ENCODE measurements around the gene ATRN. TPM values are rescaled to one million over a fixed set of nuclear protein-coding genes. Genes with fewer than 3 reads are reported as not detected.

ATRN gene
- total and polyA plus RNA-seq, 2 experiments from 2014 or later, result 2.2 to 18.3 TPM

DNA sequence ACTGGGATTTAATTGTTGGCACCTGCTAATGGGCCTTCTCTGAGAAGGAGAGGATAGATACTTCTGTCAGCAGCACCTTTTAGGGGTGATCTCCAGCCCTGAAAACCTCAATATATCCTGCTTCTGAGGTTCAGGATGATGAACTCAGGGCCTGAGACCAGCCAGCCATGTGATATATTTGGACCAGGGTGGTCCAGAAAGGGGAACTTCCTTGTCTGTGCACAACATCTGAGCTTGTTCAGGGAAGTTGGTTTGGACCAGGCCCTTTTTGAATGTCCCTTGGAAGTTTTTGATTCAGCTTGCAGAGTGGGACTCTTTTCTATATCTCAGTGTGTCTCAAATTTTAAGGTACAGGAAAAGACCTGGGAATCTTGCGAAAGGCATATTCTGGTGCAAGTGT, 106.5 kb downstream of the ATRN start:
- Histone ChIP-seq H4K20me1 (replicated peaks; ENCODE audit: insufficient read depth) (no peaks in the 10 kb centered on the region), H3K27ac (ENCODE audit: low read depth) (no peak overlapping the region), H3F3A (replicated peaks; ENCODE audit: low read depth) (no peaks in the 10 kb centered on the region), H3K9me2 (ENCODE audit: insufficient read depth) (no peaks in the 10 kb centered on the region), H2AFZ (no peak overlapping the region), H3K4me3 (no peak overlapping the region), H3K4me2 (no peak overlapping the region), H3K79me2 (replicated peaks; ENCODE audit: insufficient read depth) (no peaks in the 10 kb centered on the region), H3K27me3 (ENCODE audit: insufficient read depth) (no peaks in the 10 kb centered on the region), H3K36me3 (ENCODE audit: insufficient read depth) (no peaks in the 10 kb centered on the region; the same call in 1 of the 2 replicates), H3K4me1 (ENCODE audit: insufficient read depth) (no peaks in the 10 kb centered on the region)
- ATAC-seq (no peak), DNase-seq (ENCODE audit: low spot score) (no peak)
- H3K4me1 Mint-ChIP-seq, result peaks cover 4% of the 10 kb centered on the region; the same call in 1 of the 3 replicates
- H3K27ac Mint-ChIP-seq, result no peak overlapping the region
- no peaks in the 10 kb centered on the region for H3K27me3 Mint-ChIP-seq (ENCODE audit: insufficient read depth, low read depth, poor library complexity)
- no peaks in the 10 kb centered on the region for H3K9me3 Mint-ChIP-seq
- no peaks in the 10 kb centered on the region; the same call in 2 of the 3 replicates for H3K36me3 Mint-ChIP-seq (ENCODE audit: low read depth)
- H3K4me3 Mint-ChIP-seq, result no peak overlapping the region
- TF ChIP-seq ZNF331 (CRISPR knock-in tag; IDR thresholded peaks at IDR 0.05; ENCODE audit: low read depth) (no peak), STAT1 (IDR thresholded peaks at IDR 0.05; ENCODE audit: unreplicated experiment) (no peak), CREB1 (CRISPR knock-in tag; IDR thresholded peaks at IDR 0.05; ENCODE audit: low read depth) (no peak), NANOG (IDR thresholded peaks at IDR 0.05; ENCODE audit: borderline replicate concordance) (no peak), EZH2 (IDR thresholded peaks at IDR 0.05; ENCODE audit: low read depth, unreplicated experiment) (no peak), JUNB (IDR thresholded peaks at IDR 0.05; ENCODE audit: unreplicated experiment) (no peak), EZH2phosphoT487 (IDR thresholded peaks at IDR 0.05; ENCODE audit: unreplicated experiment) (no peak), ZNF114 (CRISPR knock-in tag; IDR thresholded peaks at IDR 0.05) (no peak), POLR2AphosphoS5 (IDR thresholded peaks at IDR 0.05; ENCODE audit: low read depth) (no peak)
- TF ChIP-seq, protein P1, sequence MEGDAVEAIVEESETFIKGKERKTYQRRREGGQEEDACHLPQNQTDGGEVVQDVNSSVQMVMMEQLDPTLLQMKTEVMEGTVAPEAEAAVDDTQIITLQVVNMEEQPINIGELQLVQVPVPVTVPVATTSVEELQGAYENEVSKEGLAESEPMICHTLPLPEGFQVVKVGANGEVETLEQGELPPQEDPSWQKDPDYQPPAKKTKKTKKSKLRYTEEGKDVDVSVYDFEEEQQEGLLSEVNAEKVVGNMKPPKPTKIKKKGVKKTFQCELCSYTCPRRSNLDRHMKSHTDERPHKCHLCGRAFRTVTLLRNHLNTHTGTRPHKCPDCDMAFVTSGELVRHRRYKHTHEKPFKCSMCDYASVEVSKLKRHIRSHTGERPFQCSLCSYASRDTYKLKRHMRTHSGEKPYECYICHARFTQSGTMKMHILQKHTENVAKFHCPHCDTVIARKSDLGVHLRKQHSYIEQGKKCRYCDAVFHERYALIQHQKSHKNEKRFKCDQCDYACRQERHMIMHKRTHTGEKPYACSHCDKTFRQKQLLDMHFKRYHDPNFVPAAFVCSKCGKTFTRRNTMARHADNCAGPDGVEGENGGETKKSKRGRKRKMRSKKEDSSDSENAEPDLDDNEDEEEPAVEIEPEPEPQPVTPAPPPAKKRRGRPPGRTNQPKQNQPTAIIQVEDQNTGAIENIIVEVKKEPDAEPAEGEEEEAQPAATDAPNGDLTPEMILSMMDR (conservative IDR thresholded peaks at IDR 0.05; ENCODE audit: low read depth in 2 of 2), result no peak
- TF ChIP-seq, protein P2, sequence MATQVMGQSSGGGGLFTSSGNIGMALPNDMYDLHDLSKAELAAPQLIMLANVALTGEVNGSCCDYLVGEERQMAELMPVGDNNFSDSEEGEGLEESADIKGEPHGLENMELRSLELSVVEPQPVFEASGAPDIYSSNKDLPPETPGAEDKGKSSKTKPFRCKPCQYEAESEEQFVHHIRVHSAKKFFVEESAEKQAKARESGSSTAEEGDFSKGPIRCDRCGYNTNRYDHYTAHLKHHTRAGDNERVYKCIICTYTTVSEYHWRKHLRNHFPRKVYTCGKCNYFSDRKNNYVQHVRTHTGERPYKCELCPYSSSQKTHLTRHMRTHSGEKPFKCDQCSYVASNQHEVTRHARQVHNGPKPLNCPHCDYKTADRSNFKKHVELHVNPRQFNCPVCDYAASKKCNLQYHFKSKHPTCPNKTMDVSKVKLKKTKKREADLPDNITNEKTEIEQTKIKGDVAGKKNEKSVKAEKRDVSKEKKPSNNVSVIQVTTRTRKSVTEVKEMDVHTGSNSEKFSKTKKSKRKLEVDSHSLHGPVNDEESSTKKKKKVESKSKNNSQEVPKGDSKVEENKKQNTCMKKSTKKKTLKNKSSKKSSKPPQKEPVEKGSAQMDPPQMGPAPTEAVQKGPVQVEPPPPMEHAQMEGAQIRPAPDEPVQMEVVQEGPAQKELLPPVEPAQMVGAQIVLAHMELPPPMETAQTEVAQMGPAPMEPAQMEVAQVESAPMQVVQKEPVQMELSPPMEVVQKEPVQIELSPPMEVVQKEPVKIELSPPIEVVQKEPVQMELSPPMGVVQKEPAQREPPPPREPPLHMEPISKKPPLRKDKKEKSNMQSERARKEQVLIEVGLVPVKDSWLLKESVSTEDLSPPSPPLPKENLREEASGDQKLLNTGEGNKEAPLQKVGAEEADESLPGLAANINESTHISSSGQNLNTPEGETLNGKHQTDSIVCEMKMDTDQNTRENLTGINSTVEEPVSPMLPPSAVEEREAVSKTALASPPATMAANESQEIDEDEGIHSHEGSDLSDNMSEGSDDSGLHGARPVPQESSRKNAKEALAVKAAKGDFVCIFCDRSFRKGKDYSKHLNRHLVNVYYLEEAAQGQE (IDR thresholded peaks at IDR 0.05; ENCODE audit: unreplicated experiment), result no peak
- TF ChIP-seq, protein P3, sequence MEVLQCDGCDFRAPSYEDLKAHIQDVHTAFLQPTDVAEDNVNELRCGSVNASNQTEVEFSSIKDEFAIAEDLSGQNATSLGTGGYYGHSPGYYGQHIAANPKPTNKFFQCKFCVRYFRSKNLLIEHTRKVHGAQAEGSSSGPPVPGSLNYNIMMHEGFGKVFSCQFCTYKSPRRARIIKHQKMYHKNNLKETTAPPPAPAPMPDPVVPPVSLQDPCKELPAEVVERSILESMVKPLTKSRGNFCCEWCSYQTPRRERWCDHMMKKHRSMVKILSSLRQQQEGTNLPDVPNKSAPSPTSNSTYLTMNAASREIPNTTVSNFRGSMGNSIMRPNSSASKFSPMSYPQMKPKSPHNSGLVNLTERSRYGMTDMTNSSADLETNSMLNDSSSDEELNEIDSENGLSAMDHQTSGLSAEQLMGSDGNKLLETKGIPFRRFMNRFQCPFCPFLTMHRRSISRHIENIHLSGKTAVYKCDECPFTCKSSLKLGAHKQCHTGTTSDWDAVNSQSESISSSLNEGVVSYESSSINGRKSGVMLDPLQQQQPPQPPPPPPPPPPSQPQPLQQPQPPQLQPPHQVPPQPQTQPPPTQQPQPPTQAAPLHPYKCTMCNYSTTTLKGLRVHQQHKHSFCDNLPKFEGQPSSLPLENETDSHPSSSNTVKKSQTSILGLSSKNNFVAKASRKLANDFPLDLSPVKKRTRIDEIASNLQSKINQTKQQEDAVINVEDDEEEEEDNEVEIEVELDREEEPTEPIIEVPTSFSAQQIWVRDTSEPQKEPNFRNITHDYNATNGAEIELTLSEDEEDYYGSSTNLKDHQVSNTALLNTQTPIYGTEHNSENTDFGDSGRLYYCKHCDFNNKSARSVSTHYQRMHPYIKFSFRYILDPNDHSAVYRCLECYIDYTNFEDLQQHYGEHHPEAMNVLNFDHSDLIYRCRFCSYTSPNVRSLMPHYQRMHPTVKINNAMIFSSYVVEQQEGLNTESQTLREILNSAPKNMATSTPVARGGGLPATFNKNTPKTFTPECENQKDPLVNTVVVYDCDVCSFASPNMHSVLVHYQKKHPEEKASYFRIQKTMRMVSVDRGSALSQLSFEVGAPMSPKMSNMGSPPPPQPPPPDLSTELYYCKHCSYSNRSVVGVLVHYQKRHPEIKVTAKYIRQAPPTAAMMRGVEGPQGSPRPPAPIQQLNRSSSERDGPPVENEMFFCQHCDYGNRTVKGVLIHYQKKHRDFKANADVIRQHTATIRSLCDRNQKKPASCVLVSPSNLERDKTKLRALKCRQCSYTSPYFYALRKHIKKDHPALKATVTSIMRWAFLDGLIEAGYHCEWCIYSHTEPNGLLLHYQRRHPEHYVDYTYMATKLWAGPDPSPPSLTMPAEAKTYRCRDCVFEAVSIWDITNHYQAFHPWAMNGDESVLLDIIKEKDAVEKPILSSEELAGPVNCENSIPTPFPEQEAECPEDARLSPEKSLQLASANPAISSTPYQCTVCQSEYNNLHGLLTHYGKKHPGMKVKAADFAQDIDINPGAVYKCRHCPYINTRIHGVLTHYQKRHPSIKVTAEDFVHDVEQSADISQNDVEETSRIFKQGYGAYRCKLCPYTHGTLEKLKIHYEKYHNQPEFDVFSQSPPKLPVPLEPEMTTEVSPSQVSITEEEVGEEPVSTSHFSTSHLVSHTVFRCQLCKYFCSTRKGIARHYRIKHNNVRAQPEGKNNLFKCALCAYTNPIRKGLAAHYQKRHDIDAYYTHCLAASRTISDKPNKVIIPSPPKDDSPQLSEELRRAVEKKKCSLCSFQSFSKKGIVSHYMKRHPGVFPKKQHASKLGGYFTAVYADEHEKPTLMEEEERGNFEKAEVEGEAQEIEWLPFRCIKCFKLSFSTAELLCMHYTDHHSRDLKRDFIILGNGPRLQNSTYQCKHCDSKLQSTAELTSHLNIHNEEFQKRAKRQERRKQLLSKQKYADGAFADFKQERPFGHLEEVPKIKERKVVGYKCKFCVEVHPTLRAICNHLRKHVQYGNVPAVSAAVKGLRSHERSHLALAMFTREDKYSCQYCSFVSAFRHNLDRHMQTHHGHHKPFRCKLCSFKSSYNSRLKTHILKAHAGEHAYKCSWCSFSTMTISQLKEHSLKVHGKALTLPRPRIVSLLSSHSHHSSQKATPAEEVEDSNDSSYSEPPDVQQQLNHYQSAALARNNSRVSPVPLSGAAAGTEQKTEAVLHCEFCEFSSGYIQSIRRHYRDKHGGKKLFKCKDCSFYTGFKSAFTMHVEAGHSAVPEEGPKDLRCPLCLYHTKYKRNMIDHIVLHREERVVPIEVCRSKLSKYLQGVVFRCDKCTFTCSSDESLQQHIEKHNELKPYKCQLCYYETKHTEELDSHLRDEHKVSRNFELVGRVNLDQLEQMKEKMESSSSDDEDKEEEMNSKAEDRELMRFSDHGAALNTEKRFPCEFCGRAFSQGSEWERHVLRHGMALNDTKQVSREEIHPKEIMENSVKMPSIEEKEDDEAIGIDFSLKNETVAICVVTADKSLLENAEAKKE (CRISPR knock-in tag; IDR thresholded peaks at IDR 0.05), result no peak
- TF ChIP-seq, protein P4, sequence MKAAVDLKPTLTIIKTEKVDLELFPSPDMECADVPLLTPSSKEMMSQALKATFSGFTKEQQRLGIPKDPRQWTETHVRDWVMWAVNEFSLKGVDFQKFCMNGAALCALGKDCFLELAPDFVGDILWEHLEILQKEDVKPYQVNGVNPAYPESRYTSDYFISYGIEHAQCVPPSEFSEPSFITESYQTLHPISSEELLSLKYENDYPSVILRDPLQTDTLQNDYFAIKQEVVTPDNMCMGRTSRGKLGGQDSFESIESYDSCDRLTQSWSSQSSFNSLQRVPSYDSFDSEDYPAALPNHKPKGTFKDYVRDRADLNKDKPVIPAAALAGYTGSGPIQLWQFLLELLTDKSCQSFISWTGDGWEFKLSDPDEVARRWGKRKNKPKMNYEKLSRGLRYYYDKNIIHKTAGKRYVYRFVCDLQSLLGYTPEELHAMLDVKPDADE (IDR thresholded peaks at IDR 0.05), result no peak
